DMS79 (cell line): ENCODE measurements around the gene UQCR11.

ENCODE experiments used
- DNase-seq: peaks from one replicate; lab custom pipeline; 2025; lab: John Stamatoyannopoulos, UW

Gene UQCR11

DNA sequence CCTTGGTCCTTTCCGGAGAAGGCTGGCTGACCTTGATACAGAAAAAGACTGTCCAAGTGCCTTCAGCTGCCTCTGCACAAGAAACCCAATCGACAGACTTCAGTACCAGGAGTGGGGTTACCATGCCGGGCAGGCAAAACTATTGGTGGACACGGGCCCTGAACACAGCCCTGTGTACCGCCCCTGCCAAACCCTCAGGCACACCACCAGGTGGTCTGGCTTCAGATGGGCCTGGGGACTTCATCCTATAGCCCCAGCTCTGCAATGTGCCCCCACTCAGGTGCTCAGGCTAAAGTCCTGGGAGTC, 29.6 kb upstream of the UQCR11 start:
- no peak for DNase-seq

DNA sequence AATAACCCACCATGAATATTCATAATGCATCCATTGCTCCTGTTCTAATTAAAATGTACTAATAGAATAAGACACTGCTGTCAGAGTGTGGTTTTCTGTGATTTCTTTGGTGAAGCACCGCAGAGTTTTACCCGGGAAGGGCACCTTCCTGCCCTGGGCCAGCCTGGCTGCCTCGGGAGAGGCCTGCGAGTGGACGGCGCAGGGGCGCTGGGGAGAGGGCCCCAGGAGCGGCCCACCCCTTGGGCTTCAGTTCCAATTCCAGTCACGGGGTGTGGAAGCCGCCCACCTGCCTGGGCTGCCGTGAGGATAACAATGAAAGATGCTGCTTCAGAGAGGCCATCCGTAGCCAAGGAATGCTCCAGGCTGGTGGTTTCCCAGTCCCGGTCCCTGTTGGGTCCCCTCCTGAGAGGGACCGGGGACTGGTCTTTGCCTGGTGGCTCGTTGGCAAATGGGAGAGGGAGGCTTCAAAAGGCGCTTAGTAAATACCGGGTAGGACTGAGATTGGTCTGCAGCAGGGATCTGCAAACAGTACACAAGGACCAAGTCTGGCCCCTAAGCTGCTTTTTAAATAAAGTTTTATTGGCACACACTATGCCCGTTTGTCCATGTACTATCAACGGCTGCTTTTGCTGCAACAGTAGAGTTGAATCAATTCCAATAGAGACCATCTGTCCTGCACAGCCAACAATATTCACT, 29.1 kb upstream of the UQCR11 start:
- no peak for DNase-seq

DNA sequence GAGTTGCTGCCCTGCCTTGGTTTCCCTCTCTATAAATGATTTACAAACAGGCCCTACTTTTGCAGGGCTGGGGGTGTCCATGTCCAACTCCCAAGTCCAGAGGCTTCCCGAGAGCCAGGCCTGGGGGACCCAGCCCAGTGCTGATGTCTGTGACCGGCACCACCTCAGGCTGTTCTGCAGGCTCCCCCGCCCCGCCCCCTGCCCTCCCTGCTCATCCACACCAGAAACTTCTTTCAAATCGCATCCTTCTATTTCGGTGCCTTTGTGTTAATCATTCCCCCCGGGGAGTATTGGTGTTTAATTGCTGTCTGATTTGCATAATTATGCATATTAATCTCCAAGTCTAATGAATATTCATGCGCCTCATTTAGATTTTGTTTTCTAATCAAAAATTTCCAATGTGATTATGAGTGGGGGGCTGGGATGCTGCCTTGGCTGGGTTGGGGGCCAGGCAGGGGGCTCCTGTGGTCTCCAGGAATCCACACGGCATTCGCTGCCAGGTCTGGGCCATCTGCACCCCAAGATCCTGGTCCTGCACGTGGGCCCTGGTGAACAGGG, 28.1 kb upstream of the UQCR11 start:
- no peak for DNase-seq

DNA sequence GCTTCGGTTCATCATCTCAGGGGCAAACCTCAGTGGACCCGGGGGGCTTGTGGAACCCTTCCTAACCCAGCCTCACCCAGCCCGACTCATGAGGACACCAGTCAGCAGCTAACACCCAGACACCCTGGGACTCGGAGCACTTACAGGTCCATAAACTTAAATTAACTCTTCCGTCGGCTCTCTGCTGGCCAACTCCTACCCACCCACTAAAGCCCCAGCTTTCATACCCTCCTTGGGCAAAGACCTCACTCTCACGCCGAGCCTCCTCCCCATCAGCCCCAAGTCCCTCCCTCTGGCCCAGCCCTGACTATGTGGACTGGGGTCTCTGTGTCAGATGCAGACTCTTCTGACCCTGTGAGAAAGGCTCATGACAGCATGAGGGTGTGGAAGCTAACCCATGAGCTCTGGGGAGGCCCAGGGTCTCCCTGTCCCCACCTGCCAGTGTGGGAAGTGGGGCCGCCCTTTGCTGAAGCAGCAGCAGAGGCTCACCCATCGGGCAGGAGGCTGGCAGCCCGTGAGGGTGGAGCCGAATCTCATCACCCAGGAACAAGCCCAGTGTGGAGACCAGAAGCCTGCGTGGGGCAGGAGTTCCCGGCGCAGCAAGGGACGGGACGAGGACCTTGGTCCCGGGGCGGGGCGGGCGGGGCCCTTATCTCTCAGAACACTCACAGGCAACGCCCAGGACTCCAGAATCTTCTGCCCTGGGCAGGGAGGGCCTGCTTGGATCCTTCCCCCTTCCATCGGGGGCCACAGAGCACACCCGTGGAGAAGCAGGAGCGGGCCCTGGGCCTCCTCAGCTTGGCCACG, 27.4 kb upstream of the UQCR11 start:
- no peak for DNase-seq

DNA sequence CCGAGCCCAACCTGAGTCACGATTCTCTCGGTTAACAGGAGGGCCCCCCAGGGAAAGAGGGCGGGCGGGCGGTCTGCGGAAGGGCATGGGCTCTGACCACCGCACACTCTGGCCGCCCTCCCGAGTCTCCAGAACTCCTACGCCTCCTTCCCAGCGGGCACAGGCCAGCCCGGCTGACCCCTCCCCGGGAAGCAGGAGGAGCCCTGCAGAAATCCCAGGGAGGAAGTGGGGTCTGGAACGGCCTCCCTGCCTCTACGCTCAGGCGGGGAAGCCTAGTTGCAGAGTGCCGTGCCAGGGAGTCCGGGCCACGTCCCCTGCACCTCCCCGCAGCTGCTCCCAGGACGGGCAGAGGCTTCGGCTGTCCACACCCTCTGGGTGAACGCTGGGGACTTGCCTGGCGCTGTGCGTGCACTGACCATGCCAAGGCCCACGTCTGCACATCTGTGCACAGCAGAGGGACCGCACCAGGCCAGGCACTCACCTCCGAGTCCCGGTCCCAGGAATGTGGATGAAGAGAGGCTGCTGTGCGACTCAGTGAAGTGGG, 26.4 kb upstream of the UQCR11 start:
- no peak for DNase-seq

DNA sequence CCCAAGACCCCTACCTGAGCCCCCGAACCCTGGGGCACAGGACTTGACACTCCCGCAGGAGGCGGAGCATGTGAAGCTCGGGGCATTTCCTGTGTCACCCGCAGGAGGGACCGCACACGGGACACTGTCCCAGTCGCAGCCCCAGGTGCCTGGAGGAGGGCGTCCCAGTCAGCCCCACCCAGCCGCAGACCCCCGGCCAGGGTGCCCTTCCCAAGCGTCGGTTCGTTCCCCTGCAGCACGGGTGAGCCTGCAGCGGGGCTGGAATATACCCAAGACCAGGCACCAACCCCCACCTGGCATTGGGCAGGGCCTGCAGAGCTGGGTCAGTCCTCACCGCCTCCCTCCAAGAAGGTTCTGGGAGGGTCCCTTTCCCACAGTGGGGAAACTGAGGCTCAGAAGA, 25.5 kb upstream of the UQCR11 start:
- DNase-seq = no peak

DNA sequence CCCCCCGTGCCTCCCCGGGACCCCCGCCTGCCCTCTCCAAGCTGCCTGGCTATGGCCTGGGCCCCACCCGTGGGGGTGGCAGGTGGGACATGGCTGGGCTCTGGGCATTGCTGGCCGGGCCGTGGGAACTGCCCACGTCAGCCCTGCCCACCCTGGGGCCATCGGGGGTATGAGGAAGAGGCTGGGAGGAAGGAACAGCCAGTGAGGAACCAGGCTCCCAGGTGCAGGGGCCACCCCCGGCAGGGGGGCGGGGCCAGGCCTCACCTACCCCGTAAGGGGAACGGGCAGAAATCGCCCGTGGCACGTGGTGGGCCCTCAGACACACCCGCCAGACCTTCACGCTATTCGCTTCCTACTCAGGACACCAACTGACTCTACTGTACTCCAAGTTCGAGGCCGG, 24.8 kb upstream of the UQCR11 start:
- DNase-seq = no peak

DNA sequence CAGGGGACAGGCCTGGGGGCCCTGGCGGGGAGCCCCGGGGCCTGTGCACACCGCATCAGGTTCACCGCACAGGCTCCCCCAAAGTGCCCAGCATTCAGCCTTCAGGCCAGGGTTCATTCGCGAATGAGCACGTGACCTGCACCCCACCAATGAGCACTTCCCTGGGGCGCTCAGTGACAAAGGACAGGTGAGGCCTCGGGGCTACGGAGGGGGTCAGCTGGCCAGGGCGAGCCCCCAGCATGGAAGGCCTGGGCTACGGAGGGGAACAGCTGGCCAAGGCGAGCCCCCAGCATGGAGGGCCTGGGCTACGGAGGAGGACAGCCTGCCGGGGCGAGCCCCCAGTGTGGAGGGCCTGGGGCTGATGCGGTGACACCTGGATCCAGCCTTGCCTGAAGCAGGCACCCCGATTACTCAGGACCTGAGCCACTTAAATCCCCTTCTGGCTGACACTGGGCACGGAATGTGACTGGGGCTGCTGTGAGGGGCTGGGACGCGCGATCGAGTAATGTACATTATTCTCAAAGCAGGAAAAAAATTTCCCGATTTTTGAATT, 24.1 kb upstream of the UQCR11 start:
- DNase-seq = no peak

DNA sequence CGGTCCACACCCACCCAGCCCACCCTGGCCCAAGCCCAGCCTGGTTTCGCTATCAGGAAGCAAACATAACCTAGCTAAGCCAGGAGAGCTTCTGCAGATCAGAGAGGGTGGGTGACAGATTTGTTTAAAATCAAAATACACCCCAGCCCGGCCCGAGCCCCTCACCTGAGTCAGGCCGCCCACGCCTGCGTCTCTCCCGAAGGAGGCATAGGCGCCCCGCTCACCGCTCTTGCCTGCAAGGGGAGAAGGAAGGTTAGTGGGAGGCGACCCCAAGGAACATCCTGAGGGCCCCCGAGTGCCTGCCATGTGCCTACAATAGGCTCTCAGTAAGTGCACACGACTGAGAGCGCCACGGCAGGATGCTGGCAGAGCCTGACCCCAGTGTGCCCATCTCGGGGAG, 21.9 kb upstream of the UQCR11 start:
- no peak for DNase-seq

DNA sequence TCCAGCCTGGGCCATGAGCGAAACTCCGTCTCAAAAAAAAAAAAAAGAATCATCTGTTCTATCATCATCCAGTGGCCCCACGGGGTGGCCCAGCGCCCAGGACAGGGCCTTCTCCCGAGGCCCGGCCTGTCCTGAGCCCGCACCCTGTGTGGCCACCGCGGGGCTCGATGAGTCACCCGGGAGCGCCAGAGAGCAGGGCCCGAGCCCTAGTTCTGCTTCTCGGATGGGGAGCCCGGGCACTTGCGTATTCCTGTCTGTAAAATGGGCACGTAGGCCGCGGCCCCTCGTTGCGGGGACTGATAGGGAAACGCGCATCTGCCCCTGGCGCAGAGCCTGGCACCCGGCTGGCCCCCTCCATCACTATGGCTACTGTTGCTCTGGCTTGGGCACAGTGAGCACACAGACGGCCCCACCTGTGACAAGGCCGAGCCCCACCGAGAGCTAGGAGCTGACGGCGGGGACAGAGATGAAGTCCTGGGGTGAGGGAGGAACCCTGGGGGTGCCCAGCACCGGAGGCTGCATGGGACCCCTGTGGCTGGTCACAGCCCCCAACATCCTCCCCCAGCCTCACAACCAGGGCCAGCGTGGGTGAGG, 21.3 kb upstream of the UQCR11 start:
- no peak for DNase-seq

DNA sequence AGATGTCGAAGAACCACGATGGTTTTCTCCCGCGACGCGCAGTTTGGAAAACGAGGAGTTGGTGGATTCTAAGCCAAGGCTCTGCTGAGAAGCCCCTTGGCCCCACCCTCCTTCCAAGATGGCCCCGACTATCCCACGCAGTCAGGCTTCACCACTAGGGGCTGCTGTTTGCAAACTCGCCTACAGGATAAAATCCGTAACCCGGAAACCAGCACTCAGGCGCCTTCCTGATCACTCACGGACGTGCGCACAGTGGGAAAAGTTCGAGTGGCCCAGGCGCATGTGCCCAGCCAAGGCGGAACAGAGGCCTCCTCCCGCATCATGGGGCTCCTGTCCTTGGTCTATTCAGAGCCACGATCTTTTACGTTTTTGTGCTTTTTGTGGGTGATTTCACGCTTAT, 19.2 kb upstream of the UQCR11 start:
- DNase-seq = no peak

DNA sequence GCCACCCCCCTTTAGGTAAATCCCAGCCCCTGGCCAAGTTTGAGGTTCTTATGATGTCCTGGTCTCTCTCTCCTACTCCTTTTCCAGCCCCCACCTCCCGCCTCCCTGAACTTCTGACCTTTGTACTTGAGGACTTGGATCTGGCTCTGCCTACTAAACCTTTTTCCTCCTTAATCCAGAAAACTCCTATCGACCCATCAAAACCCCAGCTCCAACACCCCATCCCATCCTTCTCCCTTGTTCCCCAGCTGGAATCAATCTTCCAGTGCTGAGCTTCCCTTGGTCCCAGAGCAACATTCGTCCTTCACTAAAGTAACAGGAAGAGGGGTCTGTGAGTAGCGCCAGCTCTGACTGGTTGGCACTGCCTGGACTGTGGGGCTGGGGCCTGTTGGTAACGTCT, 17.3 kb upstream of the UQCR11 start:
- DNase-seq = no peak

DNA sequence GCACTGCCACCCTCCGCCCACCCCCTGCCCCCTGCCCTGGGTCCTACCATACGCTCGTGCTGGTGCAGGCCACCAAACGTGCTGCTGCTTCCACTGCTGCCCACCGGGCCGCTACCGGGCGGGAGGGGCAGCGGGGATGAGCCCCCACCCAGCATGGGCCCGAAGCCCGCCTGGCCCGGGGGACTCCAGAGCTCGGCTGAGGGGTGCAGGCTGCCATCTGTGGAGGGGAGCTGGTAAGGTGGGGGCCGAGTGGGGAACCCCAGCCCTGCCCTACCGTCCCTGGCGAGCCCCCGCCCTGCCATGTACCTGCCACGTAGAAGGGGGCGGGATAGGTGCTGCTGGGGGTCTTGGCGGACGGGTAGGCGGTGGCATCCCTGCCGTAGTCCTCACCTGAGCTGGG, 16.7 kb upstream of the UQCR11 start:
- no peak for DNase-seq

DNA sequence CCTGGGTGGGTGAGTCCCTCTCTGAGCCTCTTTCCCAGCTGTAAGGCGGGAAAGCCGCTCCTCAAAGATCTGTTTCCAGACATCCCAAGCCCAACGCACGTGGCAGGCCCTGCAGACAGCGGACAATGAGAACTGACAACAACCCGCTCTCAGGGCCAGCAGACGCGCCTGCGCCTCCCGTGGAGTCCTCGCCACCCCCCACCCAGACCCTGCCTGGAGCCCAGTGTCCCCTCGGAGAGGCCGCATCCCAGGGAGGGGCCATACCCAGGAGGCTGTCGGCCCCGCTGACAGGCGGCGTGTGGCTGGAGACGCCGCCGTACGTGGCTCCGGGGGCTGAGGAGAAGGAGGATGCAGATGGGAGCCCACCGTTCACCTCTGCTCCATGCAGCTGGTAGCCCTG, 16.3 kb upstream of the UQCR11 start:
- DNase-seq = no peak

DNA sequence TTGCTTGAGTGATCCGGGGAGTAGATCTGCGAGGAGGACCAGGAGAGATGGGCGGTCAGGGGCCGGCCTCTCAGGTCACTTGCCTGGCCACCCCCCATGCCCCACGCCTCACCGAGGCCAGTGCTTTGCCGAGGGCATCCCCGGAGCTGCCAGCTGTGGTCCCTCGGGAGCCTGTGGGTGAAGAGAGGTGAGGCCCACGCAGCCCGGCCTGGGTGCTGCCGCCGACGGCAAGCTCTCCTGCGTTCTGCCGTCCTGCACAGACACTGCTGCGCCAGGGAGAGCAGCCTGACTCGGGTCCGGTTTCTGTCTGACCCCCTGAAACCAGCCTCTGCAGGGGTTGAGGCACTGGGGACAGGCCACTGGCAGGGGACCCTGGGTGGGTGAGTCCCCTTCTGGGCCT, 15.8 kb upstream of the UQCR11 start:
- no peak for DNase-seq

DNA sequence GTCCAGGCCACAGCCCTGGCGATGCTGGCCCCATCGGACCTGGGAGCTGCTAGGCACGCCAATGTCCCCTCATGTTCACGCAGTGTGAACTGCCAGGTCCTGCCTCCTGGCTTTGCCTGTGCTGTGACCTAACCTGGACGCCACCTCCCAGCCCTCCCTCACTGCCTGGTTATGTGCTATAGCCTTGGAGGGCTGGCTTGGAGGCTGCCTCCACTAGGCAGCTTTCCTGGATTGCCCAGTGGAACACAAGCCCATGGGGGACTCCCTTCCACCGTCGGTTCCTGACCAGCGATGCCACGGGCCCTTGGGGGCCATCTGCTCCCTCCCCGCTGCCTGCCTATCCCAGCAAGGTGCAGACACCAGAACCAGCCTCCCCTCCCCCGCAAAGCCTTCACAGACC, 15.2 kb upstream of the UQCR11 start:
- DNase-seq = no peak

DNA sequence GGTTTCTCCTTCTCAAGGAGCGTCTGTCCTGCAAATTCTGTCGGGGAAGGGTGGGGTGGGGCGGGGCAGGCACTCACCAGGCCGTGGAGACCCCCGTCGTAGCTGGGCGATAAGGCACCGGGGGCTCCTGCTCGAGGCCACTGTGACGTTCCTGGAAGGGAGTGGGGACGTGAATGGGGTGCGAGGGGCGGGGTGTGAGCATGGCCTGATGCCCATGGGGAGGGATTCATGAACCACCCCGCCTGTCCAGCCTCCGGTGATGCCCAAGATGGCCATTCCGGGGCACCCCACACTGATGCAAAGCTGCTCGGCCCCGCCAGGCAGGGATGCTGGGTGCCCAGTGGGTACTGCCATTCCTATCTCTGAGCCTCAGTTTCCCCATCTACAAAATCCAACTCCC, 14.4 kb upstream of the UQCR11 start:
- no peak for DNase-seq

DNA sequence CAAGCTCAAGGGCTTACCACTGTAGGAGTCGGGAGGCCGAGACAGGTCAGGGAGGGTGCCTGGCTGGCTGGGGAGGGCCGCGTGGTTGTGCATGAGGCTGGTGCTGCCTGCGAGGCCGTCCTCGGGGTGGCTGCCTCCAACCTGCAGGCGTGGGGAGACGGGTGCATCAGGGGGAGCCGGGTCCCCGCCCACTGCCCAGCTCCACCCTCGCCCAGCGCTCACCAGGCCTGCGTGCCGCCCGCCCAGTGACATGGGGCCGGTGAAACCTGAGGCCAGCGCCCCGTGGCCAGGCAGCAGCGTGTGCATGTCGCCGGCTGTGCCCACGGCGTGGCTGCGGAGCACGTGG, 13.8 kb upstream of the UQCR11 start:
- DNase-seq = no peak

DNA sequence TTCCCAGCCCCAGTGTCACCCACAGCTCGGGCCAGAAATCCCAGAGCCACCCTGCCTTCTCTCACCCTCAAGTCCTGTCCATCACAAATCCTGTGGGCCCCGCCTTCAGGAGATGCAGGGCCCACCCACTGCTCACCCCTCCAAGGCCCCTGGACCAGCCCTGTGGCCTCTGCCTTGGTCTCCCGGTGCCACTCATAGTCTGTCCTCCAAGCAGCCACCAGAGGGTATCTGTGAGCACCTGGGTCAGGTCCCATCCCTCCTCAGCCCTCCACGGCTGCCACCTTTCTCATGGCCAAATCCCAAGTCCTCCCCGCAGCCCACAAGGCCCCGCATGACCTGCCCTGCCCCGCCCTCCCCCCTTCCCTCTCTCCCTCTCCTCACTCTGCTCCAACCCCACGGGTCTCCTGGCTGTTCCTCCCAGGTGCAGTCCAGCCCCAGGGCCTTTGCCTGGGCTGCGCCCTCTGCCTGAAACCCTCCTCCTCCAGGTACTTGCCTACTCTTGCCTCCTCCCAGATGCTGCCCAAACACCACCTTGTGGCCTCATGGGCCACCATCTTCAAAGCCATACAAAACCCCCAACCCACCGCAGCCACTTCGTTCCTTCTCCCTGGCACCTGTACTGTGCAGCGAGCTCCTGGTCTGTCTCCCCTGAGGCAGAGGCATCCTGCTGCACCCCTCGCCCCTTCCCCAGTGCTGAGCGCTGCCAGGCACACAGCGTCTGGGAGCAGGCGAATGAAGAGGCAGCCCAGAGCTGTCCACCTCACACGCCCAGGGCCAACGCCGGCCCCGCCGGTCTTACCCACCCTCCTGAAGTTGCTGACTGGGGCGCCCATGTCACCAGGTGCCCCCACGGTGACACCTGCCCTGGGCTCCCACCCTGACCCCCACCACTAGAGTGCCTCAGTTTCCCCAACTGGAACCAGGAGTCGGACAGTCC, 13.2 kb upstream of the UQCR11 start:
- no peak for DNase-seq

DNA sequence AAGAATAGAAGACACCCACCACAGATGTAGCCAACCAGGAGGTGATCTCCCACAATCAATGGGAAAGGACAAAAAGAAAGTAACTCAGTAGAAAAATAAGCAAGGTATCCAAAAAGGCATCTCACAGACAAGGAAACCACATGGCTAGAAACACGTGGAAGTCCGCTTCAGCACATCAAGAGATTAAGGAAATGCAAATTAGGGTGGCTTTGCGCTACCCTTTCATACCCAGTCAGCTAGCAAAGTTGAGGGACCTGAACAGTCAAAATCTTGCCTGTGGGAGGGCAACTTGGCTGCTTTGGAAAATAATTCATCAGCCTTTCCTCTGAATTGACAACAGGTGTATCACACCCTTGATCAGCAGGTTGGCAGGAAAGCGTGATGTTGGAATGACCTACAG, 11.6 kb upstream of the UQCR11 start:
- DNase-seq = no peak

DNA sequence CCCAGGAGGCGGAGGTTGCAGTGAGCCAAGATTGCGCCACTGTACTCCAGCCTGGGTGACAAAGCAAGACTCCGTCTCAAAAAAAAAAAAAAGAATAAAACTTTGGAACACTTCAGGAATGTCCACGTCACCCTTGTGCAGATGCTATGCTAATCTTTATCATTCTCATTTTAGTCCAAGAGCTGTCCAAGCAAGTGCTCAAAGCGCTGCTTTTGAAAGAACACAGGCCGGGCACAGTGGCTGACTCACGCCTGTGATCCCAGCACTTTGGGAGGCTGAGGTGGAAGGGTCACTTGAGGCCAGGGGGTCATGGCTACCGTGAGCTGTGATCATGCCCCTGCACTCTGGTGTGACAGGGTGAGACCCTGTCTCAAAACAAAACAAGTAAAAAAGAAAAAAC, 11.1 kb upstream of the UQCR11 start:
- no peak for DNase-seq
